ENCODE data around the gene MTCP1. TPM values are rescaled to one million over a fixed set of nuclear protein-coding genes. Genes with fewer than 3 reads are reported as not detected.

MTCP1 gene
- total and polyA plus RNA-seq, 2 of the 8 experiments (the other 6 are each of a cell fraction or from before 2014, with no cell fraction given), result 1.2 to 12.3 TPM

GRCh38 chrX:155022585-155022984, 48.4 kb downstream of the MTCP1 start, which contains the start of gene F8:
TSS of gene F8 (minus strand) at chrX:155022723. CDS start at chrX:155022552, 171 bp downstream.
- FAIRE-seq, result no peak
- no peak within 1 kb of the TSS for H2AFZ ChIP-seq (ENCODE audit: low read length)
- CTCF ChIA-PET (ENCODE audit: partially characterized antibody), result no interaction called here

More at GRCh38 chrX:155022585-155022984, 48.4 kb downstream of the MTCP1 start, which contains the start of gene F8:
- POLR2A ChIA-PET (ENCODE audit: partially characterized antibody), result no interaction called here
- H3K79me1 ChIP-seq (ENCODE audit: low read depth, low read length), result no peaks in the 10 kb centered on the region
- H3K23ac ChIP-seq (ENCODE audit: insufficient read length), result no peak within 1 kb of the TSS
- H3K4ac ChIP-seq (replicated peaks; ENCODE audit: insufficient read length, low read depth, low read length), result no peak within 1 kb of the TSS
- no peak within 1 kb of the TSS for H2BK15ac ChIP-seq (ENCODE audit: low read length)
- no peak for TF ChIP-seq RXRA (IDR thresholded peaks at IDR 0.05; ENCODE audit: insufficient read depth, low read depth, low read length)
- 60% methylated on average over 1 of the region's 1 CpG; no CpG with 5 or more reads in 1 of the 2 experiments for WGBS, 2 experiments (ENCODE audit: extremely low coverage in 1 of 2, insufficient coverage in 1 of 2, insufficient read length in 1 of 2, insufficient replicate concordance in 2 of 2, low coverage in 1 of 2, low lambda C conversion rate in 2 of 2, missing lambda C conversion rate in 1 of 2)
- H4K20me1 ChIP-seq (replicated peaks in 1 of 2; ENCODE audit: control insufficient read depth in 1 of 2, insufficient read depth in 2 of 2, low read length in 2 of 2), result no peaks in the 10 kb centered on the region
- H3K27me3 ChIP-seq (replicated peaks in 1 of 4; ENCODE audit: control insufficient read depth in 3 of 4, extremely low read depth in 1 of 4, insufficient read depth in 3 of 4, low read length in 3 of 4), result no peaks in the 10 kb centered on the region
- H3K4me2 ChIP-seq (ENCODE audit: insufficient read depth in 1 of 2, low read depth in 2 of 2, low read length in 2 of 2), result no peak within 1 kb of the TSS
- no peaks in the 10 kb centered on the region for H3K9me3 ChIP-seq (ENCODE audit: insufficient read depth in 2 of 2, low read depth in 1 of 2, low read length in 1 of 2)
- no peak within 1 kb of the TSS for H3K14ac ChIP-seq (ENCODE audit: insufficient read length)
- no peak within 1 kb of the TSS for H4K91ac ChIP-seq (replicated peaks; ENCODE audit: insufficient read length, low read length)
- no peak within 1 kb of the TSS for H2BK12ac ChIP-seq (ENCODE audit: low read depth, low read length)
- no peak within 1 kb of the TSS for H3K4me3 ChIP-seq (ENCODE audit: extremely low read depth in 1 of 4, insufficient read depth in 2 of 4, low read depth in 3 of 4, low read length in 4 of 4)
- H3K56ac ChIP-seq (replicated peaks; ENCODE audit: insufficient read length, low read depth, low read length), result no peak within 1 kb of the TSS
- H2BK120ac ChIP-seq (replicated peaks; ENCODE audit: low read depth, low read length), result no peak within 1 kb of the TSS
- no peak within 1 kb of the TSS for H3K27ac ChIP-seq (ENCODE audit: low read depth, low read length)
- H4K5ac ChIP-seq (ENCODE audit: insufficient read length, low read depth, low read length), result no peak within 1 kb of the TSS
- H2BK5ac ChIP-seq (ENCODE audit: low read depth, low read length), result no peak within 1 kb of the TSS
- no peaks in the 10 kb centered on the region for H3K36me3 ChIP-seq (ENCODE audit: control insufficient read depth in 2 of 4, insufficient read depth in 4 of 4, low read length in 3 of 4)
- no peak within 1 kb of the TSS for H2AK5ac ChIP-seq (ENCODE audit: low read depth, low read length)
- H3K9ac ChIP-seq (replicated peaks in 1 of 4; ENCODE audit: extremely low read depth in 1 of 4, low read depth in 3 of 4, low read length in 3 of 4), result no peak within 1 kb of the TSS
- H2BK20ac ChIP-seq (ENCODE audit: low read length), result no peak within 1 kb of the TSS
- H3K18ac ChIP-seq (ENCODE audit: extremely low read depth, low read length), result no peak within 1 kb of the TSS
- H3K4me1 ChIP-seq (replicated peaks in 1 of 4; ENCODE audit: control insufficient read depth in 3 of 4, insufficient read depth in 4 of 4, low read length in 3 of 4), result no peaks in the 10 kb centered on the region
- H3K79me2 ChIP-seq (ENCODE audit: control insufficient read depth in 1 of 2, insufficient read depth in 2 of 2, low read length in 2 of 2), result peaks cover 0 to 4% of the 10 kb centered on the region in 2 experiments; a peak in 2 of 4 replicates
- no peaks in the 10 kb centered on the region; the same call in 1 of the 2 replicates for H3K23me2 ChIP-seq (ENCODE audit: low read depth, low read length)
- no peak within 1 kb of the TSS for H4K8ac ChIP-seq (ENCODE audit: extremely low read depth, insufficient read depth, low read length)
- no peak for DNase-seq (ENCODE audit: low read depth in 1 of 2, low spot score in 2 of 2)
